HFFc6 (cell line): ENCODE results near the gene ZCCHC4. TPM values are rescaled to one million over a fixed set of nuclear protein-coding genes. Genes with fewer than 3 reads are reported as not detected.

ENCODE experiments used
- DNase-seq: peaks from one replicate; pipeline ENCODE4 v3.0.0-alpha.2; 2018
- H3K27ac Mint-ChIP-seq: 2 replicates; pipeline ENCODE4 v1.8.0; 2020; ENCODE audit warnings: mild to moderate bottlenecking, mixed read lengths
- H3K27me3 Mint-ChIP-seq: 2 replicates; pipeline ENCODE4 v1.8.0; 2021; ENCODE audit warnings: mild to moderate bottlenecking, moderate library complexity, mixed read lengths; ENCODE audit not compliant: insufficient read depth
- H3K36me3 Mint-ChIP-seq: 2 replicates; pipeline ENCODE4 v1.8.0; 2021; ENCODE audit warnings: low read depth, mixed read lengths
- H3K4me1 Mint-ChIP-seq: 2 replicates; pipeline ENCODE4 v1.8.0; 2020; ENCODE audit warnings: low read depth, mixed read lengths
- H3K4me3 Mint-ChIP-seq: 2 replicates; pipeline ENCODE4 v1.8.0; 2020; ENCODE audit warnings: mild to moderate bottlenecking, moderate library complexity, mixed read lengths
- H3K9me3 Mint-ChIP-seq: 2 replicates; pipeline ENCODE4 v1.8.0; 2020; ENCODE audit warnings: mild to moderate bottlenecking, mixed read lengths
- total RNA-seq, 6 experiments: library from RNA; stranded (reverse); fragmentation: NEBNext Ultra II Directional; extraction: Animal tissue kit (Norgen Biotek cat#: 25700); gene quantifications; 2 replicates in 1 of 6; 3 replicates in 5 of 6; pipeline ENCODE4 v1.2.3, GENCODE V29; 2021
- TF ChIP-seq, protein P1 (sequence below): fragments of 200-600 bp; sonication (generic); IDR thresholded peaks from 2 replicates; pipeline ENCODE4 v1.5.0; 2021; ENCODE audit warnings: antibody characterized with exemption, mild to moderate bottlenecking

Gene ZCCHC4
- total RNA-seq, 6 experiments from 2014 or later: 8.3 to 11.0 (median 9.1) TPM

DNA sequence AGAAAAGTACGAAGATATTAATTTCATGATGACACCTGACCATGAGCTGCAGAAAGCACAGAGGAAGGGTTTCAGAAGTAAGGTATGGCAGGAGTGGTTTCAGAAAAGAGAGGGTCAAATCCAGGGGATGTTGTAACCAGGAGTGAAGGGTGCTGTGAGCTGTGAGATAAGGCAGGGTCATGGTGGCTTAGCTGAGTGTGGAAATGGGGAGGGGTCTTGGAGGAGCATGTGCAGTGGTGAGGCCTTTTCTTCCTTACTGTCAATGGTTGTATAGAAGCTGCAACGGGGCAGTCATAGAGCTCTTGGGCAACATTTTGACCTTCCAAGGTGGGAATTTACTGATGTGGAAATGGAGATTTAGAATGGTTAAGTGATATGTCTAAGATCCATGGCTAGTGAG lies 67.0 kb downstream of the ZCCHC4 start:
- Mint-ChIP-seq H3K27ac (no peak overlapping the region), H3K4me1 (peaks cover 7% of the 10 kb centered on the region), H3K4me3 (no peak overlapping the region), H3K9me3 (no peaks in the 10 kb centered on the region), H3K27me3 (no peaks in the 10 kb centered on the region), H3K36me3 (peaks cover 23% of the 10 kb centered on the region)
- no peak for DNase-seq
- TF ChIP-seq, protein P1, sequence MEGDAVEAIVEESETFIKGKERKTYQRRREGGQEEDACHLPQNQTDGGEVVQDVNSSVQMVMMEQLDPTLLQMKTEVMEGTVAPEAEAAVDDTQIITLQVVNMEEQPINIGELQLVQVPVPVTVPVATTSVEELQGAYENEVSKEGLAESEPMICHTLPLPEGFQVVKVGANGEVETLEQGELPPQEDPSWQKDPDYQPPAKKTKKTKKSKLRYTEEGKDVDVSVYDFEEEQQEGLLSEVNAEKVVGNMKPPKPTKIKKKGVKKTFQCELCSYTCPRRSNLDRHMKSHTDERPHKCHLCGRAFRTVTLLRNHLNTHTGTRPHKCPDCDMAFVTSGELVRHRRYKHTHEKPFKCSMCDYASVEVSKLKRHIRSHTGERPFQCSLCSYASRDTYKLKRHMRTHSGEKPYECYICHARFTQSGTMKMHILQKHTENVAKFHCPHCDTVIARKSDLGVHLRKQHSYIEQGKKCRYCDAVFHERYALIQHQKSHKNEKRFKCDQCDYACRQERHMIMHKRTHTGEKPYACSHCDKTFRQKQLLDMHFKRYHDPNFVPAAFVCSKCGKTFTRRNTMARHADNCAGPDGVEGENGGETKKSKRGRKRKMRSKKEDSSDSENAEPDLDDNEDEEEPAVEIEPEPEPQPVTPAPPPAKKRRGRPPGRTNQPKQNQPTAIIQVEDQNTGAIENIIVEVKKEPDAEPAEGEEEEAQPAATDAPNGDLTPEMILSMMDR: no peak

DNA sequence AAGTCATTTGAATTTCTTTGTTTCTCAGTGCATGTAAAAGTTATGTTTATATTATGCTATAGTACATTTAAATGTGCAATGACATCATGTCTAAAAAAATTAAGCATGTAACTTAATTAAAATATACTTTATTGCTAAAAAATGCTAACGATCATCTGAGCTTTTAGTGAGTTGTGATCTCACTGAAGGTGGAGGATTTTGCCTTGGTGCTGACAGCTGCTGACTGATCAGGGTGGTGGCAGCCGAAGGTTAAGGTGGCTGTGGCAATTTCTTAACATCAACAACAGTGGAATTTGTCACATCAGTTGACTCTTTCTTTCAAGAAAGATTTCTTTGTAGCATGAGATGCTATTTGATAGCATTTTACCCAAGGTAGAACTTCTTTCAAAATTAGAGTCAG lies 71.1 kb downstream of the ZCCHC4 start:
- DNase-seq: no peak
- TF ChIP-seq, protein P1: no peak
- H3K4me3 Mint-ChIP-seq: no peak overlapping the region
- no peaks in the 10 kb centered on the region for H3K4me1 Mint-ChIP-seq
- peaks cover 31% of the 10 kb centered on the region for H3K36me3 Mint-ChIP-seq
- H3K27me3 Mint-ChIP-seq: no peaks in the 10 kb centered on the region
- no peak overlapping the region for H3K27ac Mint-ChIP-seq
- H3K9me3 Mint-ChIP-seq: no peaks in the 10 kb centered on the region

DNA sequence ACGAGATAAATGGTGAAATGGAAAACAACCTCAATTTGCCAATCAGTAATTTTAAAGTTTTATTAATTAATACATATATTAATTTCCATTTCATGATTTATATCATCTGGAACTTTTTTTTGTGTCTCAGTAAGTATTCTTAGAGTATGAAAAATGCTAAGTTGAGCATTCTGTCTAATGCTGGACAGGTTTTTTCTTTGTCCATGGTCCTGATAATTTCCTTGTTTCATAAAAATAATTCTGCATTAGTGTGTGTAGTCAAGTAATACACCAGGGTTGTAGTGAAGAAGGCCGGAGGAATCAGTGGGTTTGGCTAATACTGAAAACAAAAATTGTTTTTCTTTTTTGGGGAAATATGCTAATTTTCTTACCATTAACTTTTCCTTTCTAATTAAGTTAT lies 74.4 kb downstream of the ZCCHC4 start:
- H3K4me3 Mint-ChIP-seq: no peak overlapping the region
- no peaks in the 10 kb centered on the region for H3K4me1 Mint-ChIP-seq
- TF ChIP-seq, protein P1: no peak
- H3K27ac Mint-ChIP-seq: no peak overlapping the region
- H3K27me3 Mint-ChIP-seq: no peaks in the 10 kb centered on the region
- peaks cover 38% of the 10 kb centered on the region for H3K36me3 Mint-ChIP-seq
- no peak for DNase-seq
- H3K9me3 Mint-ChIP-seq: no peaks in the 10 kb centered on the region

DNA sequence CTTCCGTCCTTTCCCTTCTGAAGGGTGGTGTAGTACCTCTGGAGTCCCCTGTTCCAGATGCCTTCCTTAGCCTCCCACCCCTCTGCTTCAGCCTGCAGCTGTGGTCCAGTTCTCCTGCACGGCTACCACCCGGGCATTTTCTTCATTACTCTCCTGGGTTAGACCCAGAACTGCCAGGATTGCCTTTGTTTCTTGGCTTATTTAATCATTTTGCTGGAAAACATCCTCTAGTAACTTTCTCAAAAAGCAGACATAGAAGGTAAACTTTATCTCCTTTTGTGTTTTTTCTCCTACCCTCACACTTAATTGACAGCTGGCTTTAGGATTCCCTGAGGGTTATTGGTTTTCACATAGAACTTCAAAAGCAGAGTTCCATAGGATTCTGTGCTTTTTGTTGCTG lies 84.7 kb downstream of the ZCCHC4 start:
- TF ChIP-seq, protein P1: no peak
- Mint-ChIP-seq H3K27ac (no peak overlapping the region), H3K4me3 (no peak overlapping the region), H3K9me3 (no peaks in the 10 kb centered on the region), H3K36me3 (peaks cover 46% of the 10 kb centered on the region), H3K27me3 (peaks cover 3% of the 10 kb centered on the region; the same call in 1 of the 2 replicates), H3K4me1 (peaks cover 29% of the 10 kb centered on the region)
- DNase-seq: no peak

DNA sequence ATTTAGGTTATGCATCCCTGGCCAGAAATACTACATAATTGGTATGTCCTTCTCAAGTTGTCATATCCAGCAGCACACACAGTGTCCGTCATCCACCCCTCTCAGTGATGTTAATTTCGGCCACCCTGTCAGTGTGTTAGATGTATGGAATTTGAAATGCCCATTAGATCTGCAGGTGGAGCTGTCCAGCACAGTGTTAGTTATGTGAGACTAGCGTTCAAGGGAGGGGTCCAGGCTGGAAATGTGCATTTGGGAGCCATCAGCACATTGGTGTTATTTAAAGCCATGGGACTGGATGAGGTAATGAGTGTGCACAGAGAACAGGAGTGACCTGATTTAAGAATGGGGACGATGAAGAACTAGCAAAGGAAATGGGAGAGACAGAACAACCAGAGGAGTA lies 86.9 kb downstream of the ZCCHC4 start:
- DNase-seq: no peak
- peaks cover 31% of the 10 kb centered on the region for H3K4me1 Mint-ChIP-seq
- TF ChIP-seq, protein P1: no peak
- no peak overlapping the region for H3K4me3 Mint-ChIP-seq
- no peaks in the 10 kb centered on the region for H3K9me3 Mint-ChIP-seq
- H3K27me3 Mint-ChIP-seq: no peaks in the 10 kb centered on the region
- peaks cover 45% of the 10 kb centered on the region for H3K36me3 Mint-ChIP-seq
- no peak overlapping the region for H3K27ac Mint-ChIP-seq

DNA sequence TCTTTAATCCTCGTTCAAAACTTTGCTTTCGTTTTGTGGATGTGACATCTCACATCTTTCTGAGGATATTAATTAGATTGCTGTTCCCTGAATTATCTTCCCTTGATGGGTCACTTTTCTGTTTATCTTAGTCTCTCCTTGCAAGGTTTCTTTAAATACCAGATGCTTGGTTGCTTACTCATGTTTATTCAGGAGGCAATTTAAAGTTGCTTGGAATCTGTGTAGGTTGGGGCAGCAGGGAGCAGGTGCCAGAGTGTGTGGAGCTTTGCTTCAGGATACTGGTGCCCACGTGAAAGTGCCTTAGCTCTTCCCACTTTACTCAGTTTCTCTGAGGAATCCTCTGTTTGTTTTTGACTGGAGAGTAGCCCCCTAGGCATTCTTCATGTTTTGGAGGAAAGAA lies 88.5 kb downstream of the ZCCHC4 start:
- no peaks in the 10 kb centered on the region for H3K9me3 Mint-ChIP-seq
- peaks cover 33% of the 10 kb centered on the region for H3K36me3 Mint-ChIP-seq
- H3K4me1 Mint-ChIP-seq: peaks cover 35% of the 10 kb centered on the region
- no peak for DNase-seq
- H3K27me3 Mint-ChIP-seq: no peaks in the 10 kb centered on the region
- H3K27ac Mint-ChIP-seq: no peak overlapping the region; the same call in 1 of the 2 replicates
- 0 out of 2 replicates have a peak overlapping the region, but pooled peaks have one; percentile 14 for H3K4me3 Mint-ChIP-seq
- TF ChIP-seq, protein P1: no peak
